B cell (primary cell): ENCODE data around the gene PLAU. TPM values are rescaled to one million over a fixed set of nuclear protein-coding genes. Genes with fewer than 3 reads are reported as not detected.

Experiments
- ATAC-seq: fragments of 200-7000 bp; cut with Tn5 transposase; one replicate; pipeline ENCODE4 v1.10.0; 2021; ENCODE audit warnings: low read depth, mild to moderate bottlenecking, moderate number of reproducible peaks, moderate library complexity
- CTCF ChIA-PET: fragments of 350-600 bp; sonication (Branson Sonifier 250); formaldehyde crosslinking; loops from one replicate; lab custom pipeline; 2021; ENCODE audit warnings: antibody characterized with exemption, inconsistent platforms; lab: Charles Lee
- POLR2A ChIA-PET: fragments of 350-600 bp; sonication (Branson Sonifier 250); formaldehyde crosslinking; loops from one replicate; lab custom pipeline; 2021; ENCODE audit warnings: antibody characterized with exemption; lab: Charles Lee
- DNase-seq: peaks from one replicate; pipeline ENCODE4 v3.0.0; 2013
- H2AFZ ChIP-seq: 2 replicates; pipeline ENCODE4 v1.6.1; 2012; ENCODE audit warnings: mild to moderate bottlenecking, low read depth, low read length; ENCODE audit not compliant: insufficient read depth, poor library complexity, severe bottlenecking
- H3K27ac ChIP-seq, 2 donors: 1 replicate in 1 of 2; 2 replicates in 1 of 2; pipeline ENCODE4 v1.5.1; 2012 to 2013; ENCODE audit warnings: low read length in 2 of 2, mild to moderate bottlenecking in 2 of 2, moderate library complexity in 1 of 2
- H3K27me3 ChIP-seq, 4 experiments: fragments of 200-600 bp in 1 of 4; sonication (generic) in 1 of 4; replicated peaks in 1 of 4; 1 replicate in 2 of 4; 2 replicates in 2 of 4; pipeline versions ENCODE4 v1.6.1 to v1.7.0; 2013 to 2016; ENCODE audit warnings: low read length in 3 of 4, mild to moderate bottlenecking in 2 of 4, mixed read lengths in 1 of 4, moderate library complexity in 1 of 4; ENCODE audit not compliant: insufficient read depth in 4 of 4, control insufficient read depth in 3 of 4; ENCODE audit errors: control extremely low read depth in 1 of 4
- H3K36me3 ChIP-seq, 2 experiments: replicated peaks in 1 of 2; 1 replicate in 1 of 2; 2 replicates in 1 of 2; pipeline versions ENCODE4 v1.6.1 to v1.7.1; 2013; ENCODE audit warnings: low read length in 1 of 2; ENCODE audit not compliant: insufficient read depth in 2 of 2, control insufficient read depth in 1 of 2; ENCODE audit errors: control extremely low read depth in 1 of 2, extremely low read depth in 1 of 2
- H3K4me1 ChIP-seq, 2 donors: fragments of 200-600 bp in 1 of 2; sonication (generic) in 1 of 2; 1 replicate in 1 of 2; 2 replicates in 1 of 2; pipeline versions ENCODE4 v1.5.1 to v1.6.1; 2013 to 2017; ENCODE audit warnings: low read length in 2 of 2; ENCODE audit not compliant: control insufficient read depth in 2 of 2, insufficient read depth in 2 of 2
- H3K4me2 ChIP-seq: replicated peaks from 2 replicates; pipeline ENCODE3; 2012; ENCODE audit warnings: mild to moderate bottlenecking, low read depth, low read length; ENCODE audit not compliant: poor library complexity, severe bottlenecking
- H3K4me3 ChIP-seq, 5 experiments: fragments of 200-600 bp in 1 of 5; sonication (generic) in 1 of 5; 1 replicate in 3 of 5; 2 replicates in 2 of 5; pipeline versions ENCODE4 v1.5.1 to v1.7.0; 2011 to 2016; ENCODE audit warnings: low read length in 4 of 5, mild to moderate bottlenecking in 4 of 5, low read depth in 2 of 5, control low read depth in 1 of 5, moderate library complexity in 1 of 5; ENCODE audit not compliant: insufficient read depth in 1 of 5; ENCODE audit errors: control extremely low read depth in 1 of 5, extremely low read depth in 1 of 5
- H3K79me2 ChIP-seq: fragments of 200-600 bp; sonication (generic); one replicate; pipeline ENCODE4 v1.6.0; 2016; ENCODE audit warnings: low read length; ENCODE audit not compliant: control insufficient read depth, insufficient read depth
- H3K9ac ChIP-seq: fragments of 200-600 bp; sonication (generic); 2 replicates; pipeline ENCODE4 v1.6.1; 2017; ENCODE audit warnings: mild to moderate bottlenecking, low read length, moderate library complexity
- H3K9me3 ChIP-seq, 3 donors: one replicate each; pipeline versions ENCODE4 v1.6.1 to v1.7.1; 2013; ENCODE audit warnings: low read length in 2 of 3; ENCODE audit not compliant: control insufficient read depth in 2 of 3, insufficient read depth in 1 of 3; ENCODE audit errors: control extremely low read depth in 1 of 3
- H4K20me1 ChIP-seq: 2 replicates; pipeline ENCODE4 v1.6.0; 2012; ENCODE audit warnings: mild to moderate bottlenecking, low read length; ENCODE audit not compliant: insufficient read depth, control insufficient read depth, poor library complexity, severe bottlenecking
- H3K27ac Mint-ChIP-seq: one replicate; pipeline ENCODE4 v1.8.0; 2021; ENCODE audit warnings: mixed read lengths
- H3K27me3 Mint-ChIP-seq: one replicate; pipeline ENCODE4 v1.8.0; 2021; ENCODE audit warnings: mixed read lengths
- H3K4me1 Mint-ChIP-seq: one replicate; pipeline ENCODE4 v1.8.0; 2021; ENCODE audit warnings: mixed read lengths
- H3K4me3 Mint-ChIP-seq: one replicate; pipeline ENCODE4 v1.8.0; 2021; ENCODE audit warnings: mixed read lengths
- H3K9me3 Mint-ChIP-seq: one replicate; pipeline ENCODE4 v1.8.0; 2022; ENCODE audit warnings: mixed read lengths; ENCODE audit not compliant: insufficient read depth
- CTCF ChIP-seq: fragments of 200-600 bp; IDR thresholded peaks from one replicate; pipeline ENCODE4 v1.8.0; 2022; ENCODE audit warnings: antibody characterized with exemption, mild to moderate bottlenecking
- EZH2 ChIP-seq: IDR thresholded peaks from 2 replicates; pipeline ENCODE4 v1.6.1; 2012; ENCODE audit warnings: borderline replicate concordance, low read depth, mild to moderate bottlenecking, moderate library complexity, low read length; ENCODE audit not compliant: insufficient read depth, poor library complexity, severe bottlenecking
- WGBS: methylation state at CpG from one replicate; pipeline ENCODE4 v1.1.5; 2013; ENCODE audit warnings: missing lambda C conversion rate; ENCODE audit not compliant: insufficient coverage; 5-methylcytosine and 5-hydroxymethylcytosine counted together
- intact Hi-C: fragments of 100-400 bp; cut with micrococcal nuclease; formaldehyde crosslinking; loops from one replicate; pipeline ENCODE4 v1.10.0; 2022
- polyA plus RNA-seq: library from polyadenylated mRNA; depleted of rRNA; stranded (reverse); fragments of >200 nt; gene quantifications from 2 replicates; pipeline ENCODE4 v1.2.3, GENCODE V29; 2012
- total RNA-seq, 2 donors: library from RNA; stranded (reverse); fragments of 120-200 nt in 1 of 2; gene quantifications; 1 replicate in 1 of 2; 2 replicates in 1 of 2; pipeline versions ENCODE4 v1.2.3 to v1.2.4, GENCODE V29; 2013 to 2022

PLAU gene
- total and polyA plus RNA-seq, 2 donors (not counting 1 experiment from before 2014, with no cell fraction given): 0.04 TPM; not detected in 1

DNA sequence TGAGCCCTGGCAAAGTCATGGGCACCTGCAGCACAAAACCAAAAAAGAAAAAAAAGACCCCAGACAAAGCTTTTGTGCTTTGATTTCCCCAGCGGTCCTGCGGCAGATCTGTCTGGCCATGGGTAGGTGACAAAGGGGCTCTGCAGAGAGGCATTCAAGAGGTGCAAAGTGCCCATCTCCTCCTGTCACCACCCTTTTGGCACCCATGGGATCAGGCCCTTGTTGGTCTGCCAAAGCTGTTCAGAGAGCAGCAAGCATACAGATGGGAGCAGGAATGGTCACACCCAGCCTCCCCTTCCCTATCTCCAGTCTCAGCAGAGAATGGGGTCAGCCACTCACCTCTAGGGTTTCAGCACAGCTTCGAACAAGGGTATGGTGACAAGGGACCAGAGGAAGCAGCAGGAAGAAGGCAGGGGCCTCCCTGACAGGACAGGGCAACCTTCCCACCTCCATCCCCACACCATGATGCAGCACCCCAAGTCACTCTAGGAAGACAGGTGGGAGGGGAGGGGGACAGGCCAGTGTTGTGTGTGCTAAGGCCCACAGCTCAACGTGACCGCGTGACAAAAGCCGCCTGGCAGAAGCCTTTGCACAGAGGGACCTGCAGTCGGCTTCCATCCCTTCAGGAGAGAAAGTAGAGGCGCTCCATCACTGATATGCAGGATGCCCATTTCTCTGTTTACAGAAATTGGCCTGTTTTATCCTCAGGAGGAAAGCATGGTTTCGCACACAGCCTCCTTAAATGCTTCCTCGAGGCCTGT, 42.9 kb upstream of the PLAU start:
- no peak overlapping the region for H2AFZ ChIP-seq
- peaks cover 42 to 60% of the 10 kb centered on the region in 2 donors for H3K4me1 ChIP-seq
- Mint-ChIP-seq H3K4me3 (no peak overlapping the region), H3K27me3 (no peaks in the 10 kb centered on the region), H3K4me1 (peaks cover 75% of the 10 kb centered on the region), H3K27ac (peak overlapping the region; percentile 96), H3K9me3 (no peaks in the 10 kb centered on the region)
- H3K9me3 ChIP-seq: no peaks in the 10 kb centered on the region
- no peak overlapping the region for H3K9ac ChIP-seq
- peaks cover 67% of the 10 kb centered on the region for H3K79me2 ChIP-seq
- TF ChIP-seq CTCF (no peak), EZH2 (no peak)
- H3K27me3 ChIP-seq: no peaks in the 10 kb centered on the region
- 95% methylated on average over 9 of the region's 11 CpGs for WGBS
- CTCF ChIA-PET: interaction anchor here (0.8 to 9.4 kb wide), 4 partner anchors 12 to 19 kb away, joined by 3 to 102 read pairs (median 5); no protein-coding TSS in a partner anchor
- H3K4me3 ChIP-seq: no peak overlapping the region
- H3K36me3 ChIP-seq: peaks cover 0 to 34% of the 10 kb centered on the region in 2 experiments
- peak overlapping the region; percentile 68 to 81 for H3K27ac ChIP-seq
- POLR2A ChIA-PET: no interaction called here
- H3K4me2 ChIP-seq: no peak overlapping the region
- ATAC-seq: no peak
- H4K20me1 ChIP-seq: peaks cover 19% of the 10 kb centered on the region
- intact Hi-C loops: loop anchor here (2.0 kb wide), 1 partner anchor 19 kb away; no protein-coding TSS in a partner anchor
- DNase-seq: no peak

- no peaks in the 10 kb centered on the region for H3K27me3 Mint-ChIP-seq
- Histone ChIP-seq H2AFZ (no peak overlapping the region), H3K27me3 (no peaks in the 10 kb centered on the region), H3K36me3 (peaks cover 0 to 34% of the 10 kb centered on the region in 2 experiments), H3K9me3 (no peaks in the 10 kb centered on the region), H3K4me1 (peaks cover 46 to 59% of the 10 kb centered on the region in 2 donors), H3K4me2 (no peak overlapping the region), H3K9ac (no peak overlapping the region), H4K20me1 (peaks cover 23% of the 10 kb centered on the region), H3K27ac (peak overlapping the region in 1 of 2 donors; percentile 68), H3K79me2 (peaks cover 64% of the 10 kb centered on the region), H3K4me3 (no peak overlapping the region)
- intact Hi-C loops: no loop called here
- TF ChIP-seq EZH2 (no peak), CTCF (no peak)
- ATAC-seq: no peak
- ChIA-PET CTCF (interaction anchor here (1.5 to 9.4 kb wide), 3 partner anchors 11 to 20 kb away, joined by 4 to 102 read pairs (median 6); no protein-coding TSS in a partner anchor), POLR2A (no interaction called here)
- no peak for DNase-seq
- peak overlapping the region; percentile 80 for H3K27ac Mint-ChIP-seq
- WGBS: 92% methylated on average over 5 of the region's 5 CpGs
- H3K4me1 Mint-ChIP-seq: peaks cover 73% of the 10 kb centered on the region
- H3K4me3 Mint-ChIP-seq: no peak overlapping the region
- no peaks in the 10 kb centered on the region for H3K9me3 Mint-ChIP-seq
These were observed 42.2 kb upstream of the PLAU start for GRCh38 chr10:73868655-73869195.
